GM18909 (cell line): ENCODE results near the gene NT5DC3.

ENCODE experiments used
- ATAC-seq: cut with Tn5 transposase; IDR thresholded peaks from one replicate; pipeline ENCODE4 v1.9.1; 2021; ENCODE audit warnings: mild to moderate bottlenecking; ENCODE audit not compliant: unreplicated experiment, poor library complexity

NT5DC3 gene

GRCh38 chr12:103840876-103841689 is at the start of gene NT5DC3:
TSS of gene NT5DC3 (minus strand) at chr12:103841234. CDS start at chr12:103841156, 78 bp downstream.
- ATAC-seq: peak; percentile 80

- no peak for ATAC-seq
Measured at GRCh38 chr12:103887738-103888137, 46.7 kb upstream of the NT5DC3 start.

- ATAC-seq: no peak
Measured at GRCh38 chr12:103886195-103886797, 45.3 kb upstream of the NT5DC3 start.

GRCh38 chr12:103884316-103884715 is 43.3 kb upstream of the NT5DC3 start:
- no peak for ATAC-seq

GRCh38 chr12:103883908-103884307 is 42.9 kb upstream of the NT5DC3 start:
- ATAC-seq: no peak

GRCh38 chr12:103882861-103883596 is 42.0 kb upstream of the NT5DC3 start:
- ATAC-seq: no peak

- ATAC-seq: no peak
Measured at GRCh38 chr12:103881261-103881660, 40.2 kb upstream of the NT5DC3 start.

GRCh38 chr12:103880299-103881142 is 39.5 kb upstream of the NT5DC3 start:
- no peak for ATAC-seq

- ATAC-seq: no peak
Measured at GRCh38 chr12:103879878-103880277, 38.8 kb upstream of the NT5DC3 start.

GRCh38 chr12:103879048-103879692 is 38.1 kb upstream of the NT5DC3 start:
- no peak for ATAC-seq

- no peak for ATAC-seq
Measured at GRCh38 chr12:103877934-103878510, 37.0 kb upstream of the NT5DC3 start.

- no peak for ATAC-seq
Measured at GRCh38 chr12:103877288-103877687, 36.3 kb upstream of the NT5DC3 start.

GRCh38 chr12:103875666-103876065 is 34.6 kb upstream of the NT5DC3 start:
- no peak for ATAC-seq

GRCh38 chr12:103868215-103868614 is 27.2 kb upstream of the NT5DC3 start:
- ATAC-seq: no peak

- ATAC-seq: no peak
Measured at GRCh38 chr12:103865151-103865730, 24.2 kb upstream of the NT5DC3 start.

- no peak for ATAC-seq
Measured at GRCh38 chr12:103864710-103865109, 23.7 kb upstream of the NT5DC3 start.

GRCh38 chr12:103858953-103859601 is 18.0 kb upstream of the NT5DC3 start:
- ATAC-seq: no peak

GRCh38 chr12:103858335-103858734 is 17.3 kb upstream of the NT5DC3 start:
- no peak for ATAC-seq

GRCh38 chr12:103857164-103857563 is 16.1 kb upstream of the NT5DC3 start:
- no peak for ATAC-seq
